Skin of body (tissue), 2 donors: Measurements from ENCODE around the gene DMTF1. TPM values are rescaled to one million over a fixed set of nuclear protein-coding genes. Genes with fewer than 3 reads are reported as not detected.
"Not testable (repeated sequence)": the region's sequence is repeated elsewhere in the genome, so short reads cannot be mapped to it uniquely, and the experiment has no call there.

Experiments used
- DNase-seq: peaks from one replicate; lab custom pipeline; 2025; lab: John Stamatoyannopoulos, UW
- total RNA-seq: library from RNA; depleted of rRNA; stranded (reverse); fragments of >200 nt; gene quantifications from one replicate; pipeline ENCODE4 v1.2.3, GENCODE V29; 2014

Gene DMTF1, protein sequence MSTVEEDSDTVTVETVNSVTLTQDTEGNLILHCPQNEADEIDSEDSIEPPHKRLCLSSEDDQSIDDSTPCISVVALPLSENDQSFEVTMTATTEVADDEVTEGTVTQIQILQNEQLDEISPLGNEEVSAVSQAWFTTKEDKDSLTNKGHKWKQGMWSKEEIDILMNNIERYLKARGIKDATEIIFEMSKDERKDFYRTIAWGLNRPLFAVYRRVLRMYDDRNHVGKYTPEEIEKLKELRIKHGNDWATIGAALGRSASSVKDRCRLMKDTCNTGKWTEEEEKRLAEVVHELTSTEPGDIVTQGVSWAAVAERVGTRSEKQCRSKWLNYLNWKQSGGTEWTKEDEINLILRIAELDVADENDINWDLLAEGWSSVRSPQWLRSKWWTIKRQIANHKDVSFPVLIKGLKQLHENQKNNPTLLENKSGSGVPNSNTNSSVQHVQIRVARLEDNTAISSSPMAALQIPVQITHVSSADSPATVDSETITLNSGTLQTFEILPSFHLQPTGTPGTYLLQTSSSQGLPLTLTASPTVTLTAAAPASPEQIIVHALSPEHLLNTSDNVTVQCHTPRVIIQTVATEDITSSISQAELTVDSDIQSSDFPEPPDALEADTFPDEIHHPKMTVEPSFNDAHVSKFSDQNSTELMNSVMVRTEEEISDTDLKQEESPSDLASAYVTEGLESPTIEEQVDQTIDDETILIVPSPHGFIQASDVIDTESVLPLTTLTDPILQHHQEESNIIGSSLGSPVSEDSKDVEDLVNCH
- total RNA-seq = 126 TPM

DNA sequence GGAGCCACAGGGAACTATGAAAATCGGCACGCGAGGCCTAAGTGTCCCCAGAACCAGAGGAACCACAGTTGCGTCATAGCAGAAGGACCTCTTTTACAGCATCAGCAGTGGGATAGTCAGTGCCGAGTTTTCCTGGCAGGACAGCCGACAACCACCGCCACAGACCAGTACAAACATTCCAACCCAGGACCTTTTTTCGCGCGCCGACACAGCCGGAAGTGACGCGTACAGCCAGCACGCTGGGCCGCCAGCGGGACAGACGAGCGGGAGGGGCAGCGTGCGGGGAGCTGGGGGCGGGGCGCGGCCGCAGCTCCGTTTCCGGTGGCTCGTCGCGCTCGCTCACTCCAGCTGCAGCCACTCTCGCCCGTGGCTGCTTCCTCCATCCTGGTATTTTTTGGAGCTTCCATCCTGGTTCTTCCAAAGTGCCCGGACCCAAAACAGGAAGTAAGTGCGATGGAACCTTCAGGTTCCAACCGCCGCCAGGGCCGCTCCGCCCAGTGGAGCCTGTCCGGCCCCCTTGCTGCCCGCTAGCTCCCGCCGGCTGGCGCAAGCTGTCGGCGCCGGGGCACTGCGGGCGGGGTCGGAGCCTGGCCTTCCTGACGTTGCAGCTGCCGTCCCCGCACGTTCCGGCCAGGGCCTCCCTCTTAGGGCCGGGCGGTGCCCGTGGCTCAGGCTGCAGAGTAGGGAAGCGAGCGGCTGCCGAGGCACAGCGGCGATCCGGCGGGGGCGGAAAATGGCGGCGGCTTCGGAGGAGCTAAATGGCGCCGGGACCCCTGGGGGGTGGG, at the start of gene DMTF1:
Gene DMTF1 (plus strand): TSS at position 342 of the 785 bp plus-strand sequence. CDS start 12,489 bp downstream, outside the sequence.
- peak; percentile 96 for DNase-seq

- no peak for DNase-seq
Observed at GRCh38 chr7:87105401-87105800, 46.9 kb upstream of the DMTF1 start.

DNA sequence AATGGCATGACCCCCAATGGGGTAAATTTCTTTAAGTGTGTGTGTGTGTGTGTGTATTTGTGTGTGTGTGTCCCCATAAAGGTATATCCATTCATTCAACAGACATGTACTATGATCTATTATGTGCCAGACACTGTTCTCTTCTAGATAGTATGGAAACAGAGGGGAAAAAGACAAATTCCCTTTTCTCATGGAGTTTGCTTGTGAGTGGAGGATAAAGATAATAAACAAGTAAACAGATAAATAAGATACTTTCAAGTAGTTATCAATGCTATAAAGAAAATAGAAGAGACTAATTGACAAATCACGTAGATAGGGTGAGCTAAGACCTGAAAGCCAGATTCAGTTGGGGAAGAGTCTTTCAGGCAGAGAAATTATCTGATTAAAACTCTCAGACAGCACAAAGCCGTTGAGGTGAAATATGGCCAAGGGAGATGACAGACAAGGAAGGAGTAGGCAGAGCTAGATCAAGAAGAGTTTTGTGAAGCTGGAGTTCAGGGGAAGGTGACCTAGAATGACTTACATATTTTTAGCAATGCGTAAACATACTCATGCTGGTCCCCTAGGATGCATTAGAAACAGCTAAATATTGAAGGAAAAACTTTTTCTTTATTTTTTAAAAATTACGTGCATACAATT, 45.2 kb upstream of the DMTF1 start:
- no peak for DNase-seq

- no peak for DNase-seq
Observed at GRCh38 chr7:87107949-87108776, 44.1 kb upstream of the DMTF1 start.

GRCh38 chr7:87110778-87111177, 41.5 kb upstream of the DMTF1 start:
- no peak for DNase-seq

GRCh38 chr7:87111877-87112276, 40.4 kb upstream of the DMTF1 start:
- no peak for DNase-seq

DNA sequence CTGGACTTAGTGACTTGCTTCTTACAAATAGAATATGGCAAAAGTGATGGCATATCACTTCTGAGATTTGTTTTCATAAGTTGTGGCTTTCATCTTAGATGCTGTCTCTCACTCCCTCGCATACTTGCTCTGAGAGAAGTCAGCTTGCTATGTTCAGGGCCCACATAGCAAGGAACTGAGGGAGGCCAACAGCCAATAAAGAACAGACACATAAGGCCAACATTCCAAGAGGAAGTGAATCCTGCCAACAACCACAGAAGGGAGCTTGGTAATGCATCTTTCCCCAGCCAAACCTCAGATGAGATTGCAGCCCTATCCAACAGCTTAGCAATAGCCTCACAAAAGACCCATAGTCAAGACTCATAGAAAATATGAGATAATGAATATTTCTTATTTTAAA, 39.2 kb upstream of the DMTF1 start:
- DNase-seq = peak; percentile 2

DNA sequence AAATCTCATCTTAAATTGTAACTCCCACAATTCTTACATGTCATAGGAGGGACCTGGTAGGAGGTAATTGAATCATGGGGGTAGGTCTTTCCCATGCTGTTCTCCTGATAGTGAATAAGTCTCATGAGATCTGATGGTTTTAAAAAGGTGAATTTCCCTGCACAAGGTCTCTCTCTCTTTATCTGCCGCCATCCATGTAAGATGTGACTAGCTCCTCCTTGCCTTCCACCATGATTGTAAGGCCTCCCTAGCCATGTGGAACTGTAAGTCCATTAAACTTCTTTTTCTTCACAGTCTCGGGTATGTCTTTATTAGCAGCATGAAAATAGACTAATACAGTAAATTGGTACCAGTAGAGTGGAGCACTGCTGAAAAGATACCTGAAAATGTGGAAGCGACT, 38.3 kb upstream of the DMTF1 start:
- DNase-seq = not testable (repeated sequence)

- DNase-seq = not testable (repeated sequence)
Observed at GRCh38 chr7:87115772-87116171, 36.5 kb upstream of the DMTF1 start.

DNA sequence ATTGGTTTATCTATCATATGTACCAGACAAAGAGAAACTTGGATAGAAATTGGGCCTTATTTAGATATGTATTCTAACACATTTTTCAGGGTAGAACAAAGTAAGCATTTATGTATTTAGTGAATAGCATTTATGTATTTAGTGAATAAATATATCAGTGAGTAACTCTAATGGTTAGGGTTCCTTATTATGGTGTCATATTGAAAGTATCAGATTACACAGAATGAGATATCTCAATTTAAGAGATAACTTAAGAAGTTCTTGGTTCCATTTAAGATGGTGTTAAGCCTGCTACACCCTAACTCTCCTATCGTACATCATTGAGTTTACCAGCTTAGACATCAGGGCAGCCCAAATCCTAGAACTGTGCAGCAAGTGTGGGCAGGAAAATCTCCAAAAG, 35.9 kb upstream of the DMTF1 start:
- no peak for DNase-seq

DNA sequence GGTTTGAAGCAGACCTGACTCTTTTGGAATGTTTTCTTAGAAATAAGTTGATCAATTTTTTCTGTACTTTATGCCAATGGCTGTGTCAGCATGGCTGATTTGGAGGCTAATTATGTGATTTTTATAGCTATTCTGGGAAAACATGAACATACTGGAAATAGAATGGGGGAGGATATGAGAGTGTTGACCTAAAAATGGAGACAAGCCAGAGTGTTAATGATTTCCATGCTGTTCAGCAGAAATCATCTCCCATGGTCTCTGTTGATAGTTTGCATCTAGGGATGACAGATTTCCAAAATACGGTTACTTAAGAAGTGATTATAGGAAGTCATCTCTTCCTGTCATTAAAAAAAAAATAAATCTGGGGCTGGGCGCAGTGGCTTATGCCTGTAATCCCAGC, 32.7 kb upstream of the DMTF1 start:
- peak; percentile 34 for DNase-seq

DNA sequence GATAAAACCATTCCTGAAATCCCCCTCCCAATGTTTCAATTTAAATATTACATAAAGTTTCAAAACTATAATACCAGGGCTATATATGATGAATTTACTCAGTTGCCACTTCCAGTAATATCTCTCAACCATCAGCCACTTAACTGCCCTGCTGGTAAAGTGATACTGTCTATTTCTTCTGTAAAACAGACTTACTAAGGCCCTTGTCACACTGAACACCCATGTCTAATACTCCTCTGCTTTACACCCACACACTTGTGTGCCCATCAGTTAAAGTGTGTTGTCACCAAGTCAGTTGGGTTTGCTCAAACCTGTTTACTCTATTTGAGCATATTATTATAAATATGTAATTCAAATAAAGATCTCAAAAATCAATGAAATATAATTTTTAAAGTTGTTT, 29.1 kb upstream of the DMTF1 start:
- no peak for DNase-seq

GRCh38 chr7:87127019-87127418, 25.2 kb upstream of the DMTF1 start:
- DNase-seq = no peak

DNA sequence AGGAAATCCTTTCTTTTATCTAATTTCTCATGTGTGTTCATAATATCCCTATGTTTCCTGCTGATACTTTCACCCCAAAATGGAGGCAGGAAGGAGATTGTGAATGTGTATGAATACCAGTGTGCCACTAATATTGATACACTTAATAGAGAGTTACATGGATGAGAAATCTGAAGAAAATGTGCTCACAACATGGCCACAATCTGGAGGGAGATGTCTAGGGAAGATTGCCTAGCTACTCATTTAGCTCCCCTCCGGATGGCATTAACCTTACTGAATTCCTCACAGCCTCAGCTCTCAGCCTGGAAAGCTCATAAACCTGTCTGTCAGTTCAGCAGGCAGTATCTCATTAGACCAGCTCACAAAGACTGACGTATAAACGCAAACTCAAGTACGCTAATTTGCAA, 23.4 kb upstream of the DMTF1 start:
- DNase-seq = no peak

DNA sequence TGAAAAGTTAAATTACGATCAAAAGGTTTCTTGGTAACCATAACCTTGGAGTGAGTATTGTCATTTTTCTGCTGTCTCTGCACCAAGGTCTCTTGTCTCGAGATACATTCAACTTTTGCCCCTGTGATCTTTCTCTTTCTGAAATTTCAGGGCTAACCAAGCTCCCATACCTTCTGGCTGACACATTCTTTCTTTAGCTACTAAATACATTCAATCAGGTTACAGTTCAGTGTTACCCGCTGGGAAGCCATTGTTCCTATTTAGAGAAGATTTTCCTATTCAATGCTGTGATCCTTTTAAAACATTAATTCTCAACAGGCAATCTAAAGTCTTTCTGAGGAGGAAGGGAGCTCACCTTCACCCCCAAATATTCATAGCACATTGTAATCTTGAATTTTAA, 22.9 kb upstream of the DMTF1 start:
- DNase-seq = no peak

DNA sequence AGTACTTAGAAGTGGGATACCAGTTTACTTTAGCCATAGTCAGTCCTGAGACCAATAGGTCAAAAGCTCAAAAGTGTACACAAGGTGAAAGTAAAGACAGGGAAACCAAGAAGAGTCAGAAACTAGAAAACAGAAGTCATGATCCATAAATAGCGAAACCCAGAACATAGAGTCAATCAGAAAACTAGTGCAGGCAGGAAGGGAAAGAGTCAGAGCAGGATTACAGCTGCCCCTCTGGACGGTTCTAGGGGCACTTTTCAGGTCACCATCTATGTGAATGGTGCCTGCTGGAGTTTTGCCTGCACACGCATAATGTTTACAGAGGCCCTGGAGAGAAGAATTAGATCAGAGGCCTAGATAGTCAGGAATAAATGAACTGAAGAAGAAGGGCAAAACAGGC, 22.4 kb upstream of the DMTF1 start:
- no peak for DNase-seq

- no peak for DNase-seq
Observed at GRCh38 chr7:87131771-87132170, 20.5 kb upstream of the DMTF1 start.

GRCh38 chr7:87137271-87137670, 15.0 kb upstream of the DMTF1 start:
- DNase-seq = no peak

DNA sequence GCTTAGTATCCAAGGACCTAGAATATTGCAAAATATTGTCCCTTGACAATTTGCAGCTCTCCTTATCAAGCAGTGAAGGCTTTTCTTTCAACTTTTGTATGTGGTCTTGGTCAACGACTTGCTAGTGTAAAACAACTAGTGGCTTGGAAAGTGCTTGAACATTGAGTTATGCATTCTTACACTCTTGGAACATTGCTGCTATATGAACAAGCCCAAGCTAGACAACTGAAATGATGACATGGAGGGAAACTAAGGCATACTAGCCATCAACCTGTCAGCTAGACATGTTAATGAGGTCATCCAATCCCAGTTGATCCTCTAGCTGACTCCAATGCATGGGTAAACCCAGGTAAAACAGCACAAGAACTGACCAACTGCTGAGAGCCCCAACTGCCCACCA, 12.7 kb upstream of the DMTF1 start:
- DNase-seq = no peak

- no peak for DNase-seq
Observed at GRCh38 chr7:87140271-87140748, 11.9 kb upstream of the DMTF1 start.
